HG03097 (cell line): ENCODE data around the gene NAV2.
A peak's percentile ranks its signal among the peaks of the same experiment; 100 is the strongest.

ENCODE experiments used
- ATAC-seq: cut with Tn5 transposase; IDR thresholded peaks from one replicate; pipeline ENCODE4 v1.9.1; 2021; ENCODE audit not compliant: unreplicated experiment, low FRiP score

The NAV2 gene

GRCh38 chr11:19934828-19935259 is 222.2 kb downstream of the NAV2 start:
- no peak for ATAC-seq

- ATAC-seq: no peak
These were observed 222.9 kb downstream of the NAV2 start for GRCh38 chr11:19935507-19935906.

GRCh38 chr11:19936461-19936860 is 223.8 kb downstream of the NAV2 start:
- no peak for ATAC-seq

- ATAC-seq: peak; percentile 69
These were observed 225.7 kb downstream of the NAV2 start for GRCh38 chr11:19938169-19938856.

GRCh38 chr11:19938866-19939265 is 226.2 kb downstream of the NAV2 start:
- ATAC-seq: no peak

GRCh38 chr11:19939415-19939929 is 226.8 kb downstream of the NAV2 start:
- no peak for ATAC-seq

GRCh38 chr11:19940831-19941230 is 228.2 kb downstream of the NAV2 start:
- no peak for ATAC-seq

- no peak for ATAC-seq
These were observed 234.0 kb downstream of the NAV2 start for GRCh38 chr11:19946681-19947080.

GRCh38 chr11:19947537-19948114 is 235.0 kb downstream of the NAV2 start:
- no peak for ATAC-seq

GRCh38 chr11:19949606-19950005 is 237.0 kb downstream of the NAV2 start:
- no peak for ATAC-seq

GRCh38 chr11:19951558-19952115 is 239.0 kb downstream of the NAV2 start:
- ATAC-seq: peak; percentile 92

GRCh38 chr11:19952116-19952605 is 239.5 kb downstream of the NAV2 start:
- ATAC-seq: no peak

- no peak for ATAC-seq
These were observed 240.3 kb downstream of the NAV2 start for GRCh38 chr11:19952911-19953310.

- no peak for ATAC-seq
These were observed 240.7 kb downstream of the NAV2 start for GRCh38 chr11:19953336-19953735.

GRCh38 chr11:19953909-19954308 is 241.3 kb downstream of the NAV2 start:
- ATAC-seq: no peak

- no peak for ATAC-seq
These were observed 242.3 kb downstream of the NAV2 start for GRCh38 chr11:19954899-19955298.

- no peak for ATAC-seq
These were observed 243.0 kb downstream of the NAV2 start for GRCh38 chr11:19955660-19956059.

- no peak for ATAC-seq
These were observed 243.6 kb downstream of the NAV2 start for GRCh38 chr11:19956228-19956627.

GRCh38 chr11:19957294-19957943 is 244.8 kb downstream of the NAV2 start:
- no peak for ATAC-seq

GRCh38 chr11:19958204-19958603 is 245.6 kb downstream of the NAV2 start:
- ATAC-seq: no peak

- no peak for ATAC-seq
These were observed 246.6 kb downstream of the NAV2 start for GRCh38 chr11:19959210-19959609.
